ENCODE data around the gene SHLD2. TPM values are rescaled to one million over a fixed set of nuclear protein-coding genes. Genes with fewer than 3 reads are reported as not detected.
A peak's percentile ranks its signal among the peaks of the same experiment; 100 is the strongest.
"Not testable (repeated sequence)": the region's sequence is repeated elsewhere in the genome, so short reads cannot be mapped to it uniquely, and the experiment has no call there.

The SHLD2 gene
- total RNA-seq, 1 experiment from 2014 or later = 27.6 TPM

GRCh38 chr10:87142230-87143108 lies 47.5 kb downstream of the SHLD2 start:
- POLR2A ChIA-PET = interaction anchor here (0.6 kb wide), 1 partner anchor 376 kb away, joined by 3 read pairs; no protein-coding TSS in a partner anchor
- peaks cover 21% of the 10 kb centered on the region for H3K9me3 Mint-ChIP-seq
- ATAC-seq; H3K27ac Mint-ChIP-seq; CTCF ChIA-PET; DNase-seq (ENCODE audit: low spot score); H3K27me3 Mint-ChIP-seq (ENCODE audit: low read depth); H3K4me3 Mint-ChIP-seq; H3K4me1 Mint-ChIP-seq: not testable (repeated sequence)
- peaks cover 17% of the 10 kb centered on the region for H3K36me3 Mint-ChIP-seq

- H3K27me3 Mint-ChIP-seq (ENCODE audit: low read depth); DNase-seq (ENCODE audit: low spot score); CTCF ChIA-PET; H3K4me3 Mint-ChIP-seq; H3K27ac Mint-ChIP-seq; H3K4me1 Mint-ChIP-seq: not testable (repeated sequence)
- peak; percentile 61 for ATAC-seq
- peaks cover 16% of the 10 kb centered on the region for H3K9me3 Mint-ChIP-seq
- POLR2A ChIA-PET = interaction anchor here (0.6 kb wide), 1 partner anchor 375 kb away, joined by 3 read pairs; no protein-coding TSS in a partner anchor
- peaks cover 11% of the 10 kb centered on the region for H3K36me3 Mint-ChIP-seq
Measured at GRCh38 chr10:87143109-87143418, 48.1 kb downstream of the SHLD2 start.

GRCh38 chr10:87145598-87145997 lies 50.6 kb downstream of the SHLD2 start:
- DNase-seq (ENCODE audit: low spot score); H3K27me3 Mint-ChIP-seq (ENCODE audit: low read depth); CTCF ChIA-PET; H3K4me1 Mint-ChIP-seq; ATAC-seq; H3K36me3 Mint-ChIP-seq; POLR2A ChIA-PET; H3K27ac Mint-ChIP-seq; H3K9me3 Mint-ChIP-seq; H3K4me3 Mint-ChIP-seq: not testable (repeated sequence)

- CTCF ChIA-PET = interaction anchor here (1.6 kb wide), 1 partner anchor 26 kb away, joined by 3 read pairs; no protein-coding TSS in a partner anchor
- POLR2A ChIA-PET, H3K27ac Mint-ChIP-seq: not testable (repeated sequence)
Measured at GRCh38 chr10:87149020-87149609, 54.1 kb downstream of the SHLD2 start.

GRCh38 chr10:87151516-87151915 lies 56.5 kb downstream of the SHLD2 start:
- ATAC-seq; H3K36me3 Mint-ChIP-seq; H3K27ac Mint-ChIP-seq; DNase-seq (ENCODE audit: low spot score); POLR2A ChIA-PET; H3K4me3 Mint-ChIP-seq; H3K27me3 Mint-ChIP-seq (ENCODE audit: low read depth); H3K9me3 Mint-ChIP-seq; H3K4me1 Mint-ChIP-seq; CTCF ChIA-PET: not testable (repeated sequence)

More at GRCh38 chr10:87149020-87149609, 54.1 kb downstream of the SHLD2 start:
- not testable (repeated sequence) for H3K27me3 Mint-ChIP-seq (ENCODE audit: low read depth); H3K4me3 Mint-ChIP-seq; ATAC-seq; DNase-seq (ENCODE audit: low spot score); H3K36me3 Mint-ChIP-seq; H3K9me3 Mint-ChIP-seq; H3K4me1 Mint-ChIP-seq
- peak; percentile 40 for TF ChIP-seq CTCF (IDR thresholded peaks at IDR 0.05)

- peaks cover 11% of the 10 kb centered on the region for H3K4me1 Mint-ChIP-seq
- peak; percentile 84 for ATAC-seq
- peak overlapping the region; percentile 89 for H3K27ac Mint-ChIP-seq
- POLR2A ChIA-PET; CTCF ChIA-PET; H3K4me3 Mint-ChIP-seq; H3K27me3 Mint-ChIP-seq (ENCODE audit: low read depth); H3K9me3 Mint-ChIP-seq; DNase-seq (ENCODE audit: low spot score); H3K36me3 Mint-ChIP-seq: not testable (repeated sequence)
Measured at GRCh38 chr10:87156841-87157240, 61.8 kb downstream of the SHLD2 start.

GRCh38 chr10:87157821-87158220 lies 62.8 kb downstream of the SHLD2 start:
- CTCF ChIA-PET; ATAC-seq; H3K36me3 Mint-ChIP-seq; POLR2A ChIA-PET; DNase-seq (ENCODE audit: low spot score); H3K4me3 Mint-ChIP-seq; H3K27me3 Mint-ChIP-seq (ENCODE audit: low read depth); H3K9me3 Mint-ChIP-seq: not testable (repeated sequence)
- Mint-ChIP-seq H3K4me1 (peaks cover 11% of the 10 kb centered on the region), H3K27ac (0 out of 2 replicates have a peak overlapping the region, but pooled peaks have one; percentile 6)

GRCh38 chr10:87162703-87163293 lies 67.8 kb downstream of the SHLD2 start:
- POLR2A ChIA-PET; H3K9me3 Mint-ChIP-seq; ATAC-seq; H3K36me3 Mint-ChIP-seq; H3K27me3 Mint-ChIP-seq (ENCODE audit: low read depth); H3K4me1 Mint-ChIP-seq; H3K27ac Mint-ChIP-seq; DNase-seq (ENCODE audit: low spot score); H3K4me3 Mint-ChIP-seq; CTCF ChIA-PET: not testable (repeated sequence)

GRCh38 chr10:87163414-87163813 lies 68.4 kb downstream of the SHLD2 start:
- DNase-seq (ENCODE audit: low spot score); H3K36me3 Mint-ChIP-seq; CTCF ChIA-PET; POLR2A ChIA-PET; H3K4me1 Mint-ChIP-seq; H3K27ac Mint-ChIP-seq; H3K4me3 Mint-ChIP-seq; ATAC-seq; H3K9me3 Mint-ChIP-seq; H3K27me3 Mint-ChIP-seq (ENCODE audit: low read depth): not testable (repeated sequence)

GRCh38 chr10:87169857-87170256 lies 74.9 kb downstream of the SHLD2 start:
- H3K9me3 Mint-ChIP-seq; H3K4me1 Mint-ChIP-seq; H3K27me3 Mint-ChIP-seq (ENCODE audit: low read depth); CTCF ChIA-PET; ATAC-seq; POLR2A ChIA-PET; DNase-seq (ENCODE audit: low spot score); H3K4me3 Mint-ChIP-seq; H3K27ac Mint-ChIP-seq; H3K36me3 Mint-ChIP-seq: not testable (repeated sequence)

GRCh38 chr10:87170705-87171104 lies 75.7 kb downstream of the SHLD2 start:
- ATAC-seq; H3K36me3 Mint-ChIP-seq; H3K27me3 Mint-ChIP-seq (ENCODE audit: low read depth); H3K4me1 Mint-ChIP-seq; H3K9me3 Mint-ChIP-seq; CTCF ChIA-PET; DNase-seq (ENCODE audit: low spot score); H3K27ac Mint-ChIP-seq; POLR2A ChIA-PET; H3K4me3 Mint-ChIP-seq: not testable (repeated sequence)

Data from WTC11 (cell line).